Middle frontal gyrus (tissue), 1 donor: ENCODE data around the gene CERS1.

Source experiments
- DNase-seq: peaks from one replicate; pipeline ENCODE4 v3.0.0-alpha.2; 2015; ENCODE audit warnings: low spot score; ENCODE audit errors: extremely low spot score

The CERS1 gene

DNA sequence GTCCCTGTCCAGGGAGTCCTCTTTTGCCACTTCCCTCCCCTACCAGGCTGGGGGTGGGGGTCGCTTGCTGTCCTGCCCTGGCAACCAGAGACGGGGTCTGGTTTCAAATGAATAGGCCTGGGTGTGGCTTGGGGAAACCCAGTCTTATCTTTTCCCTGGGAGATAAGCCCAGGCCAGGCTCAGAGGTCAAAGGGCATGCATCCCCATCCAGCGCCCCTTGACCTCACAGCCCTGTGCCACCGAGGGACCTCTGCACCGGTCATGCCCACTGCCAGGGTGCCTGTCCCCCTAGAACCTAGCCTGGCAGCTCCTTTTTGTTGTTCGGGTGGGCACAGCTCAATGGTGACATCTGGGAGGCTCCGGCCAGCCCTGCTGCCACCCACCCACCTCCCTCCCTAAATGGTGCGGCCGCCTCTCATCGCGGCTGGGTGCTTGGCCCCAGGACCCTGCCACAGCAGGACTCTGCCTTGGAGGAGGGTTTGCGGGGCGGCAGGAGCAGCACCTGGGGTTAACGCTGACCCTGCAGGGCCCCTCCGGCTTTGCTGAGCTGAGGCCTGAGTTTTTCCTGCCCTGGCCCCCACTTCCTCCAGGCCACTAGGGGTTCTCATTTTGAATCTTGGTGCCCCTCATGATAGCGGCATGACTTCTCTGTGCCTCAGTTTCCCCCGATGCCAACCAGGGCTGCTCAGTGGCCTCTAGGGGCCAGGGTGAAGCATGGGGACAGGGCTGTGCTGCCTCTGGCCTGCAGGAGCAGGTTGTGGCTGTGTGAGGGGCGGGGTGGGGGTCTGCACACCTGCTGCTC is 2.9 kb upstream of the CERS1 start:
- DNase-seq: no peak

DNA sequence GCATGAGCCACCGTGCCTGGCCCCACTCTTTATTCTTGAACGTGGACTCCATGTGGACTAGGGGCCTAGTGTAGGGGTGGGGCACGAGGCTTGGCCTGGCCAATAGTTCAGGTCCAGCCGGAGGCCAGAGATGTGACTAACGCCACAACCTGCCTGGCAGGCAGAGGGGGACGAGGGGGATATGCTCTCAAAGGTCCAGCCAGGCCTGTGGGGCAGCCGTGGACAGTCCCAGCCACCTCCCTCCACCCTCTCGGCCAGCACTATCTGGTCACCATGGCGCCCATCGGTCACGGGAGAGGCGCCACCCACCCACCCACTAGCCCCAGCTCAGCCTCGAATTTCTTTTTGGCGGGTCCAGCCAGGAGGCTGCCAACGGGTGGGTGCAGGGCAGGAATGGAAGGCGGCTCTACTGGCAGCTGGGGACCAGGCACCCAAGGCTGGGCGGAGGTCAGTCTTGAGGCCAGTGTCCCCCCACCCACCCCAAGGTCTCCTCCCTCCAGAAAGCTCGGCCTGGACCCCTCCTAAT is 2.2 kb upstream of the CERS1 start:
- no peak for DNase-seq

DNA sequence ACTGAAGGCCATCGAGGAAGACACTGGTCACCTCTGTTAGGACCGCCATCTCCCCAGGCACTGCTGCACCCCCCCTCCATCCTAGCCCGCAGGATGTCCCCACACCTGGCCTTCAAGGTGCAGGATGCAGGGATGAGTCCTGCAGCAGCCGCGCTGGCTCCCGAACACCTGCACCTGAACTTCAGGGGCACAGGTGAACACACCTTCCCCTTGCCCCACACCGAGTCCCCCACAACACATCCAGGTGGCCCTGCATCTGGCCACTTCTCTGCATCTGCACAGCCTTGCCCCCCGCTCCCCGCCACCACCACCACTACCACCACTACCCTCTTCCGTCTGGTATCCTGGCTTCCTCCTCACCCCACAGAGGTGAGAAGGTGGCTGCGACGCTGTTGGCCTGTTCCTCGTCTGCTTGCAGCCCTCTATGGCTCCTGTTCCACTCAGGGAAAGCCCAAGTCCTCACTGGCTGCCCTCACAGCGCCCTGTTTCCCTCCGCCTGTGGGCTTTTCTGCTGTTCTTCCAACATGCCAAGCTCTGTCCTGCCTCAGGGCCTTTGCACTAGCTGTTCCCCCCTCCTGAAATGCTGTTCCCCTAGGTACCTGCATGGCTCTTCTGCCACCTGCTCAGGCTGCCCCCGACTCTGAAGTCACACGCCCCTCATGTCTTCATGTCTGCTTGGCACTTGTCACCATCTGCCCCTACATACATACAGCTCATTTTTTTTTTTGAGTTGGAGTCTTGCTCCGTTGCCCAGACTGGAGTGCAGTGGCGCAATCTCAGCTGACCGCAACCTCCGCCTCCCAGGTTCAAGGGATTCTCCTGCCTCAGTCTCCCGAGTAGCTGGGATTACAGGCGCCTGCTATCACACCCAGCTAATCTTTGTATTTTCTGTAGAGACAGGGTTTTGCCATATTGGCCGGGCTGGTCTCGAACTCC is 1.4 kb upstream of the CERS1 start:
- no peak for DNase-seq

DNA sequence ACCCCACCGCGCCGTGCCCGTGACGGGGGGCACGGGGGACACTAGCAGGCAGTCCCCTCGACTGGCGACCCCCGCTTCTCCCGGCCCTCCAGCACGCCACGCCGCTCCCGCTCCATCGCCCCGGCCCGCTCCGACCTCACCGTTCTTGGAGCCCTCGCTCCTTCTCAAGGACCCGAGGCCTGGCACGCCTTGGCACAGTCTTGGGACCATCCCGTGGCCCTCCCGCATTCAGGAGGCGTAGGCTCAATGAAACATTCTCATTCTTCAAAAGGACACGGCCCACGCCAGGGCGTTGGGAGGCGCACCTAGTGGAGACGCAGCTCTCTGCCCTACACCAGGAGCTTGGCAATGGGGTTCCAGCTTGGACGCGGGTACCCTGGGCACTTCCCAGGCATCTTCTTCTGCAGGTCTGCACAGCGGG is 473 bp upstream of the CERS1 start:
- DNase-seq: no peak

DNA sequence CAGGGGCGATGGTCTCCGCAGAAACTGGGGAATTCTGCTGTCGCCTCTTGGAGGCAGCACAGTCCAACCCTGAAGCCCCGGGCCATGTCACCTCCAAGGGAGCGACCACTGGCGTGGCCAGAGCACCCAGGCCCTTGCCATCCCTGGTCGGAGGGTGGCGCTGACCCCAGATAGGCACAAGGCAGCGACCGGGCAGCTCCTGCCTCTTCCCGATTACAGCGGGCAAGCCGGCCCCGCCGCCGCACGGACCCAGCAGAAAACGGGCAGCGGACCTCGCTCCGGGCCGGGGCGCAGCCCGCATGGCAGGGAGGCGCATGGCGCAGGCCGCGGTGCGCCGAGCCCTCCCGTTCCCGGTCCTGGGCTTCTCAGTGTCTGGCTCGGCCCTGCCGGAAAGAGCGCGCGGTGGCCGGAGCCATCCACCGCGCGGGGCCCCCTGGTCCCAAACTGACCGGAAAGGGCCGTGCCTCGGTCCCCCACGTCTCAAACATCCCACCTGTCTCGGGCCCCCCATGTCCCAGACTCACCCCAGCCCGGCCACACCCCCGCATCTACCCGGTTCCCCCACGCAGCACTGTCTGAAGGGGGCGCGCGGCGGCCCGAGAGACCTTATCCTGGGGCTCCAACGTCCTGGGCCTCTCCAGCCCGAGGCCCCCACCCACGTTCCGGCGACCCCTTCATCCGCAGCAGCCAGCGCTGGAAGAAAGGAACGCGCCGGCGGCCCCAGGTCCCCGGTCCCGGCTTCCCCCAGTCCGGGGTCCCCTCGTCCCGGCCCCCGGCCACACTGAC is 727 bp downstream of the CERS1 start:
- peak; percentile 51 for DNase-seq

DNA sequence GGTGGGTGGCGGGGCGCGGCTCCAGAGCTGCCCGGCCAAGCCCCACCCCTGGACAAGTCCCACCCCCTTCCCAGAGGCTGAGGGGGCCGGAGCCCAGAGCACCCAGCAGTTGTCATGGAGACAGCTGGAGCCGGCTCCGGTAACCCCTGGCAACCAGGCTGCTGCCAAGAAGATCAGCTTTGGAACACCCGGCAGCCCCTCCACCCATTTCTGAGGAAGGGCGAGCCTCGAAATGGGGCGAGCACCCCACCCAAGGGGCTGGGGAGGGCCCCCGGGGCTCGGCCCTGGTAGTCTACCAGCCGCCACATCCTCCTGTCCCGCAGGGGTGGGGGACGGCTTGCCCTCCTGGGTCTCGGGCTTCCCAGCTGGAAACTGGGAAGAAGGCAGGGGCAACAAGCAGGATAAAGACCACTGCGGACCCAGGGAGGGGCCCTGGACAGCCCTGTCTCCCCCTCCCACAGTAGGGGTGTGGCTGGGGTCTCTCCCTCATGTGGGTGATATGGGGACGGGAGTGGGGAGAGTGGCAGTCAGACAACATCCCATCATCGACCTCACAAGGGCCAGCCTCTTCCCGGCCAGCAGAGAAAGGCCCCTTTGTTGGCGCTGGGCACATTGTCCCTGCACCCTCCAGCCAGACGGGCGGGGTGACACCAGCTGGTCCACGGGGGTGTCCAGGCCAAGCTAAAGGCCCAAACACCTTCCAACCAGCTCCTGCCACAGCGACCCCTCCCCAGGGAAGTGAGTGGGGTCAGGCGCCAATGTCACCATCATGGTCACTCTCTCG is 1.5 kb downstream of the CERS1 start:
- peak; percentile 82 for DNase-seq

DNA sequence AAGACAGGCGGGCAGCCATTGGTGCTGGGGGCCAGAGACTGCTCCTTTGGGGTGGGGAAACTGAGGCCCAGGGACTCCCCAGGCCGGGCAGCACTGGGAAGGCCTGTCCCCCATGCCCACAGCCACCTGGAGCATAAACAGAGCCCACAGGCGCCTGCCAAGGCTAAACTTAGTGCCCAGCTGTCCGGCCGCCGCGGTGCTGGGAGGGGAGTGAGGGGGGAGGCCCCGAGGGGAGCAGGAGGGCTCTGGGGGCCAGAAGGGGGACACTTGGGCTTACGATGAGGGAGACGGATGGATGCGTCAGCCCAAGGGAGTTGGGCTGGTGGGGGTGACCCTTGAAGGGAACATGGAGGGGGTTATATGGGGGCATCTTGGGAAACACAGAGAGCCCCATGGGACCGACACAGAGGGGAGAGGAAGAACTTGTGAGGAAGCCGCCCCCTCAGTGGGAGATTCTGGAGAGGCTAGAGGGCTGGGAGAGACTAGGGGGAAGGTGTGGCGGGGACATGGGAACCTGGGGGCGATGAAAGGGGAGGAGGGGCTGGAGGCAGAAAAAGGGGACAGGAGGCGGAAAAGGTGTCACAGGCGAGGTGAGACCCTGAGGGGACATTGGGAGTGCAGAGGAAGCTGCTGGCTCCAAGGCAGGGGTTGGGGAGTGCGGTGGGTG is 2.2 kb downstream of the CERS1 start:
- no peak for DNase-seq

DNA sequence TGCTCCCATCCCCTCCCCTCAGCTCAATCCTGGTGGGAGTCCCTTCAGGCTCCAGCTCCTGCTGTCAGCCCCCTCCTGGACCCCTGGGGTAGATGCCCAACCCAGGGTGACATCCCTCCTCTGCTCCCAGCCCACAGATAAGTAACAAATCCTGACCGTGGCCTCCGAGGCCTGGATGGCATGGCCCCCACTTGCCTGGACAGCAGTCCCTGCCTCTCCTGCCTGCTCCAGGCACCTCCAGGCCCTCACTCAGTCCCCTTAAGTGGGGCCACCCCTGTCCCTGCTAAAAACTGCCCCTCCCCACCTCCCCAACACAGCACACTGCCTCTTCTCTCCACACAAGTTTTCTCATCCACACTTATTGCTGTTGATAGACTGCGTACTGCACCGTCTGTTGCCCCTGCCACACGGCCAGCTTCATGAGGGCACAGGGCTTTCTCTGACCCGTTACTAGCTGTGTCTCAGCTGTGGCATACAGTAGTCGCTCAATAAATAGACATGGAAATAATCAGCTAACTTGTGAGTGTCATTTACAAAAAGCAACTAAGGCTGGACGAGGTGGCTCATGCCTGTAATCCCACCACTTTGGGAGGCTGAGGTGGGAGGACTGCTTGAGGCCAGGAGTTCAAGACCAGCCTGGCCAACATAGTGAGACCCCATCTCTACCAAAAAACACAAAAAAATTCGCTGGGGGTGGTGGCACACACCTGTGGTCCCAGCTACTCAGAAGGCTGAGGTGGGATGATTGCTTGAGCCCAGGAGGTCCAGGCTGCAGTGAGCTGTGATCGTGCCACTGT is 5.8 kb downstream of the CERS1 start:
- DNase-seq: no peak

DNA sequence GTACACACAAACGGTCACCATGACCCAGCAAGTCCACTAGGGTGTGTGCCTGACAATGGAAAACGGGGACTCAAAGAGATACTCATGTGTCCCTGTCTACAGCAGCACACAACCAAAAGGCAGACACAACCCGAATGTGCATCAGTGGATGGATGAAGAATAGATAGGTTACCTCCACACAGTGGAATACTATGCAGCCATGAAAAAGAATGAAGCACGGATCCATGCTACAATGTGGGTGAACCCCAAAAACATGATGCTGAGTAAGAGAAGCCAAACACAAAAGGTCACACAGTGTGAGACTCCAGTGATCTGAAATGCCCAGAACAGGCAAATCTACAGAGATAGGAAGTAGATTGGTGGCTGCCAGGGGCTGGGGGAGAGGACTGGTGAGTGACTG is 9.0 kb downstream of the CERS1 start:
- DNase-seq: no peak

DNA sequence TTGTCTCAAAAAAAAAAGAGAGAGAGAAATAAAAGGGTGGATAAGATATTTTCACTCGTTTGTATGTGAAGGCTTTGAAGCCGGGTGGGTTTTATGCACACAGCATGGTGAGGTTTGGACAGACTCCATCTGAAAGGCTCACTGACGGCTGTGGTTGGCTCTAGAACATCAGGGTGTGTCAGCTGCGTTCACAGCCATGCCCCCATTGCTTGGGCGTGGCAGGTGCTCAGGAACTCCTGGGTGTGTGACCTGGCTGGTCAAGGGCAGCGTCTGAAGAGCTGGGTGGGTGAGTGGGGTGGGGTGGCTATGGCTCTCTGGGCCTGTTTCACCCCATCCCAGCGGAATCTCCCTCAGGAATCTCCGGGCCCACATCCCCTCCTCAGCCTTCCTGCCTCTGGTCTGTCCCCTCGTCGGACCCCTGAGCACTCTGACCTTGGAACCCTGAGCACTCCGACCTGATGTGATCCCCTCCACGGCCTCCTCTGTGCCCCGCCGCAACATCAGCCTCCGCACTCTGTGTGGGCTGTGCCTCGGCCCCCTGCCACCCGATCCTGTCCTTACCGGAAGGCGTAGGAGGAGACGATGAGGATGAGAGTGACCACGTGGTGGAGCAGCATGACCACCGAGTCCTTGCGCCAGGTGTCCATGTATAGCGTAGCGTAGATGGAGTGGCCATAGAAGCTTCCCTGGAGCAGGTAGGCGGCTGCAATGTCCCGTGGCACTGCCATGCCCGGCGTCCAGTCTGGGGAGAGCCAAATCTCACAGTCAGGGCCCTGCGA is 12.2 kb downstream of the CERS1 start:
- no peak for DNase-seq

DNA sequence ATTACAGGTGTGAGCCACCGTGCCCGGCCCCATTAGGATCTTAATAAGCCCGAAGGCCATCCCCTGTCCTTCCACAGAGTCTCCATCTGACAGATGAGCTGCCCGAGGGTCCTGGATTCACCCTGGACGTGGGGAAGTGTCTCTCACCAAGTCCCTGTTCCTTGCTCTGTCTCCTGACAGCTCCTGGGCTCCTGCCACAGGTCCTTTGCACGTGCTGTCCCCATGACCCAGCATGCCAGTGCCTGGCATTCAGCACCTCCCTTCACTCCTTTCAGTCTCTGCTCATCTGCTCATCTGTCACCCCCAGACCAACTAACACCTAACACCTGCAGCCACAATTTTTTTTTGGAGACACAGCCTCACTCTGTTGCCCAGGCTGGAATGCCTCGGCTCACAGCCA is 14.5 kb downstream of the CERS1 start:
- no peak for DNase-seq

DNA sequence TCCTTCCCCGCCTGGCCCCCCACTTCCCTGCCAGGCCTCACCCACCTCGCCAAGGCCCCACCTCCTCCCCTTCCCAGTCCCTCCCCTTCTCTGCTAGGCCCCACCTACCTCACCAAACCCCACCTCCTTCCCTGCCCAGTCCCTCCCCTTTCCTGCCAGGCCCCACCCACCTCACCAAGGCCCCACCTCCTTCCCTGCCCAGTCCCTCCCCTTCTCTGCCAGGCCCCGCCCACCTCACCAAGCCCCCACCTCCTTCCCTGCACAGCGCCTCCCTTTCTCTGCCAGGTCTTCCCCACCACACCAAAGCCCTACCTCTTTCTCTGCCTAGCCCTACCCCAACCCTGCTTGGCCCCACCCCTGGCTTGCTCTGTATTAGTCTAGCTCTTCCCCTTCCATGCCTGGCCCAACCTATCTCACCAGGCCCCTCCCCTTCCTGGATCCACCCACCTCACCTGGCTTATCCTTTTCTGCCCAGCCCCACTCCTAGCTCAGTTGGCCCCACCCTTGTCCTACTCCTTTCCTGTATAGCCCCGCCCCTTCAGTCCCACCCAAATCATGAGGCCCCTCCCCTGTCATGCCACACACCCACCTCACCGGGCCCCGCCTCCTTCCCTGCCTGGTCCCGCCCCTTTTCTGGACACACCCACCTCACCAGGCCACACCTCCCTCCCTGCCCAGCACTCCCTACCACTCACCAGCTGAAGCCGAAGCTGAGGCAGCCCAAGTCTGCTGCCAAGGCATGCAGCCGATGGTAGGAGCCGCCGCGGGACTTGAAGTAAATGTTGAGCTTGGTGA is 16.2 kb downstream of the CERS1 start:
- no peak for DNase-seq

DNA sequence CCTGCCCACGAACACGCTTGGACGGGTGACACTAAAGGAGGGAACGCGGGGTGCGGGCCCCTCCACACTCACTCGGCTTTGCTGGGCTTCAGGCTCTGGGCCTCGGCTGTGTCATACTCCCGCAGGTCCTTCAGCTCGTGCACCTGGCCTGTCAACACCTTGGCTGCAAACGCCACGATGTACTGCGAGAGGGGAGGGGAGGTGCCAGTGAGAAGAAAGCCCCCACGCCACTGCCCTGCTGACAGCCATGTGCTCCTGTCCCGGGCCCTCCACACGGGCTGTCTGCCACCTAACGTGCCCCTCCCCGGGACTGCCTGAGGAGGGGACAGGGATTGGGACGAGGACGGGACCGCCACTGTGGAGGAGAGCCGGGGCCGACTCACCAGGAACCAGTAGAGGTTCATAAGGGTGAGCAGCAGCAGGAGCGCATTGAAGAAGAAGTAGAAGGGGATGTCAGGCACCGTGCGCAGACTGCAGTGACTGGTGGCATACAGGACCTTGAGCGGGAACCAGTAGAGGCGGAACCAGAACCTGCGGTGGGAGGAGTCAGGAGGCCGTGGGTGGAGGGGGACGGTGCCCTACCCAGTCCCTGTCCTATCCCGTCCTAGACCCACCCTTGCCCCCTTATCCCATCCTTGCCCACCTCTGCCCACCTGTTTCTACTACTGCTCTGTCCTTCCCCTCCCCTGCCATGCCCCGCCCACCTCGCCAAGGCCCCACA is 16.9 kb downstream of the CERS1 start:
- no peak for DNase-seq

DNA sequence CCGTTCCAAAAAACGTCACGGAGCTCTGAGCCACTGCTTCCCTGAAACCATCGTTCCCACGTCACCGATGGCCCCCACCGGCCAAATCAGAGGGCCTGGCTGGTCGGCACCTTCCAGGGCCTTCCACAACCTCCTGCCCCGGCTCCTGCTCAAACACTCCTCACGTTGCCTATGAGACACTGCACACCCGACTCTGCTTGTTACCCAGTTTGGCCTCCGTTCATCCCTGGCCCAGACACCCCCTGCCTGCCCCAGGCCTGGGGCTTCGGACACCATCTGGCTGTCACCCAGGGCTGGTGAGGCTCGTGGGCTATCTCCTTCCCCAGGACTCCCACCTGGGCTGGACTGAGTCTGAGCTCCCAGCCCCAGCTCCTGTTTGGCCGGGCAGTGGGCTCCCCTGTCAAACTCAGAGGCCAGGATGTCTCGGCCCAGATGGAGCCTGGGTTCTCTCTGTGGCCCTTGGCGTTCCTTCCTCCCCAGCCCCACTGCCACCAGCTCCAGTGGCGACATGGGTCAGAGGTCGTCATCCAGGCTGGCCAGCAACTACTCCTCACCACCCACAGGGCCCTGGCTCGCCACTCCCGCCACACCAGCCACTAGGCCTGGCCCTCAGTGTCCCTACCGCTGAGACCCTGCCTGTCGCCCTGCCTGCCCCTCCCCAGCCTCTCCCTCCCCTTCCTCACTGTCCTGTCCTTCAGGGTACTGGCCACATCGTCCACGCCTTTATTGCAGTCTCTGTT is 17.7 kb downstream of the CERS1 start:
- no peak for DNase-seq

DNA sequence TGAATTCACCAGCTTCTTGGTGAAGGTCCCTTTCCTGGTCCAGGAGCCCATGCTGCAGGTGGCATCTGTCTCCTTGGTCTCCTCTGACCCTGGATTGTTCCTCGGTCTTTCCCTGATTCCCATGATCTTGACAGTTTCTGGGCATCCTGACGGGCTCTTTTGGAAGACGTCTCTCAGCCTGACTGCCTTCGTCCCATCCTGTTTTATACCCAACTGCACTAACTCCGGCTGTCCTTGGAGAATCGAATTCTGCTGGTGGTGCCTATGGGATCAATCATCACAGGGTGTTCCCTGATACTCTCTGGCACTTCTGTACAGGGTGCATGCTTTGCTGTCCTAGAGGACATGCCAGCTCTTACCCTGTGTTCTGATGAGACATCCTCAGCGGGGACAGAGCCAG is 19.1 kb downstream of the CERS1 start:
- DNase-seq: no peak

DNA sequence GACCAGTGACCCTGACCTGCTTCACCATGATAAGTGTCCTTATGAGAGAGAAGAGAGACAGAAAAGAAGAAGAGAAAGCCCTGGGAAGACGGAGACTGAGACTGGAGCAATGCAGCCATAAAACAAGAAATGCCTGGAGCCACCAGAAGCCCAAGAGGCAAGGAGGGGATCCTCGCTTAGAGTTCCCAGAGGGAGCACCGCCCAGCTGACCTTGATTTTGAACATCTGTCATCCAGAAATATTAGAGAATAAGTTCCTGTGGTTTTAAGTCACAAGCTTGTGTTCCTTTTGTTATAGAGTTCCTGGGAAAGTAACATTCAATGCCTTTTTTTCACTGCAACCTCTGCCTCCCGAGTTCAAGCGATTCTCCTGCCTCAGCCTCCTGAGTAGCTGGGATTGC is 20.2 kb downstream of the CERS1 start:
- no peak for DNase-seq
